ENCODE results near the gene GADD45B. TPM values are rescaled to one million over a fixed set of nuclear protein-coding genes. Genes with fewer than 3 reads are reported as not detected.

The GADD45B gene
- total and polyA plus RNA-seq, 7 donors = 10.9 to 94.1 (median 19.3) TPM

- no peak overlapping the region for H3K27ac ChIP-seq
Observed at GRCh38 chr19:2527686-2528085, 51.8 kb downstream of the GADD45B start.

More at GRCh38 chr19:2527686-2528085, 51.8 kb downstream of the GADD45B start:
- no peaks in the 10 kb centered on the region for H3K27me3 ChIP-seq (ENCODE audit: insufficient read depth in 3 of 3, low read length in 2 of 3)
- ATAC-seq (no peak), DNase-seq (no peak)
- no peak overlapping the region for H3K4me3 ChIP-seq
- intact Hi-C loops (cut with DNase I) = no loop called here
- no peak for TF ChIP-seq CTCF (IDR thresholded peaks at IDR 0.05)
- no peaks in the 10 kb centered on the region for H3K36me3 ChIP-seq (ENCODE audit: insufficient read depth in 1 of 2, low read depth in 1 of 2)
- no peaks in the 10 kb centered on the region for H3K9me3 ChIP-seq
- peaks cover 13% of the 10 kb centered on the region for H3K4me1 ChIP-seq
- WGBS, 3 donors = 87 to 93% (median 92%) methylated on average over 4 of the region's 4 CpGs

Other genes starting within 250 kb of the GADD45B start
- gene PLEKHJ1, start 239.8 kb upstream of the GADD45B start, total RNA-seq = 10 to 100 TPM; 54.9 to 65.5 (median 60.0) TPM
- 100 to 1,000 TPM in 1 of 3 donors, 10 to 100 TPM in 2; 80.6 to 146 (median 95.3) TPM for gene PLEKHJ1, start 239.8 kb upstream of the GADD45B start, polyA plus RNA-seq
- gene SF3A2, start 239.3 kb upstream of the GADD45B start, total RNA-seq = 10 to 100 TPM; 31.1 to 46.8 (median 40.2) TPM
- gene SF3A2, start 239.3 kb upstream of the GADD45B start, polyA plus RNA-seq = 10 to 100 TPM; 25.9 to 33.6 (median 28.9) TPM
- gene AMH, start 226.8 kb upstream of the GADD45B start, total RNA-seq = 1 to 10 TPM; 1.9 to 3.6 (median 2.7) TPM
- 1 to 10 TPM in 1 of 3 donors, under 1 TPM in 2; 0.38 to 2.4 (median 0.53) TPM for gene AMH, start 226.8 kb upstream of the GADD45B start, polyA plus RNA-seq
- gene JSRP1, start 219.7 kb upstream of the GADD45B start, total RNA-seq = 100 to 1,000 TPM; 107 to 191 (median 162) TPM
- 100 to 1,000 TPM; 110 to 271 (median 130) TPM for gene JSRP1, start 219.7 kb upstream of the GADD45B start, polyA plus RNA-seq
- under 1 TPM; 0.12 to 0.20 (median 0.14) TPM for gene PEAK3, start 194.0 kb upstream of the GADD45B start, total RNA-seq
- gene PEAK3, start 194.0 kb upstream of the GADD45B start, polyA plus RNA-seq = under 1 TPM in 2 of 3 donors, not detected in 1; 0.01 to 0.08 TPM
- not detected for gene LINGO3, start 168.0 kb upstream of the GADD45B start, total RNA-seq
- gene LINGO3, start 168.0 kb upstream of the GADD45B start, polyA plus RNA-seq = under 1 TPM in 1 of 3 donors, not detected in 2; 0.04 TPM
- 10 to 100 TPM; 42.2 to 89.8 (median 47.8) TPM for gene LSM7, start 147.5 kb upstream of the GADD45B start, total RNA-seq
- 100 to 1,000 TPM; 128 to 323 (median 141) TPM for gene LSM7, start 147.5 kb upstream of the GADD45B start, polyA plus RNA-seq
- 10 to 100 TPM; 21.1 to 38.0 (median 27.7) TPM for gene SPPL2B, start 147.4 kb upstream of the GADD45B start, total RNA-seq
- gene SPPL2B, start 147.4 kb upstream of the GADD45B start, polyA plus RNA-seq = 10 to 100 TPM; 11.4 to 22.1 (median 19.4) TPM
- under 1 TPM in 1 of 4 donors, not detected in 3; 0.17 TPM for gene TMPRSS9, start 115.9 kb upstream of the GADD45B start, total RNA-seq
- gene TMPRSS9, start 115.9 kb upstream of the GADD45B start, polyA plus RNA-seq = not detected
- 100 to 1,000 TPM in 1 of 4 donors, 10 to 100 TPM in 3; 70.3 to 110 (median 92.2) TPM for gene TIMM13, start 48.5 kb upstream of the GADD45B start, total RNA-seq
- gene TIMM13, start 48.5 kb upstream of the GADD45B start, polyA plus RNA-seq = 100 to 1,000 TPM in 2 of 3 donors, 10 to 100 TPM in 1; 83.6 to 254 (median 138) TPM
- gene LMNB2, start 19.2 kb upstream of the GADD45B start, total RNA-seq = 10 to 100 TPM; 11.4 to 28.6 (median 22.7) TPM
- 10 to 100 TPM; 27.6 to 40.3 (median 38.1) TPM for gene LMNB2, start 19.2 kb upstream of the GADD45B start, polyA plus RNA-seq
- 1 to 10 TPM; 1.2 to 5.4 (median 2.3) TPM for gene GNG7, start 226.6 kb downstream of the GADD45B start, total RNA-seq
- gene GNG7, start 226.6 kb downstream of the GADD45B start, polyA plus RNA-seq = under 1 TPM; 0.48 to 0.73 (median 0.58) TPM
- gene DIRAS1, start 245.2 kb downstream of the GADD45B start, total RNA-seq = 10 to 100 TPM in 1 of 4 donors, 1 to 10 TPM in 3; 1.1 to 29.9 (median 4.5) TPM
- 1 to 10 TPM in 1 of 3 donors, under 1 TPM in 2; 0.13 to 5.7 (median 0.15) TPM for gene DIRAS1, start 245.2 kb downstream of the GADD45B start, polyA plus RNA-seq

Measured in psoas muscle (tissue), 8 donors.